Stimulated activated effector memory CD8-positive, alpha-beta T cell treated with anti-CD3 and anti-CD28 coated beads, Interleukin-12 subunit alpha, Interleukin-12 subunit beta, amount 100 ng/mL, for 72 hours (primary cell): Measurements from ENCODE around the gene STEAP3.

Experiments used
- ATAC-seq: fragments of 150-1000 bp; cut with Tn5 transposase; 2 replicates; pipeline ENCODE4 v1.10.0; 2021
- DNase-seq, 2 donors: peaks; one replicate each; pipeline ENCODE4 v3.0.0; 2021 to 2022; ENCODE audit warnings: low spot score in 2 of 2
- H3K27ac Mint-ChIP-seq: one replicate; pipeline ENCODE4 v1.8.0; 2022; ENCODE audit warnings: mild to moderate bottlenecking, mixed read lengths
- H3K36me3 Mint-ChIP-seq: one replicate; pipeline ENCODE4 v1.8.0; 2022; ENCODE audit warnings: mild to moderate bottlenecking, mixed read lengths
- H3K4me1 Mint-ChIP-seq: one replicate; pipeline ENCODE4 v1.8.0; 2022; ENCODE audit warnings: mixed read lengths
- H3K4me3 Mint-ChIP-seq: one replicate; pipeline ENCODE4 v1.8.0; 2022; ENCODE audit warnings: mild to moderate bottlenecking, mixed read lengths
- H3K9me3 Mint-ChIP-seq: one replicate; pipeline ENCODE4 v1.8.0; 2022; ENCODE audit warnings: mixed read lengths

Gene STEAP3

DNA sequence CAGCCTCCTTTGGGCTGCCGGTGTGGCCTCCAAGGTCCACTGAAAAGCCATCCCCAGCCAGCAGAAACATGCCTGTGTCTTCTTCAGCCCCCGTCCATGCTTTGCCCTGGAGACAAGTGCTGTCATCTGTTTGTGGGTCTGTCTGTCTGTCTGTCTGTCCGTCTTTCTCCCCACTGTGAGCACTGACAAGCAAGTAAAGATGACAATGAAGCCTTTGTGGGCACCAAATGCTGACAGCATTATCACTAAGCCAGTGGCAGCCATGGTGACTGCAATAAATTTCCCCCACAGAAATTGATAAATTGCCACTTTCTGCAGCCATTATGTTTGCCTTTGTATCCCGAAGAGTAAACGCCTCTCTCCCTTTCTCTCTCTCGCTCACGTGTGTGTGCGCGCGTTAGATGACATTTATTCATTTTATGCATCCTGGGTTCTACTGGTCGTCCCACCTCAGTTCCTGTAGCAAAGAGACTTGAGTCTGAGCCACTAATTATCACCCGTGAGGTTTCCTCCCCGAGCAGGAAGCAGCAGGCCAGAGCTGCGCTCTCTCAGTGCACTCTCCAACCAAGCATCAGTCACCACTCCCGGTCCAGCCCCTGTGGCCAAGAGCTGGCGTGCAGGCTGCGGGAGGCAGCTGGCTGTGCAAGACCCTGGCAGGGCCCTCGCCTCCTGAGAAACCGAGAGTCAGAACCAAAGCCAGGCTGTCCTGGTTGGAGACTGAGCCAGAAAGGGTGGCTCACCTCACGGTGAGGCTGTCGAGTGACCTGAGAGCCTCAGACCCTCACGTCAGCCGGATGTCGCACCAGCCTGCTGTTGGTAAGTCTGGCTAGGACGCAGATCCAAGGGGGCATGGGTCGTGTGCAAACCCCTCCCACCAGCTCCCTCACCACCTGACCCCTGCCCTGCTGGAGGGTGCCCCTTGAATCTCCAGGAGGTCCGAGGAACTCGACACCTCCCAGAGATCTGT is 6.9 kb downstream of the STEAP3 start:
- Mint-ChIP-seq H3K27ac (no peak overlapping the region), H3K36me3 (no peaks in the 10 kb centered on the region), H3K4me1 (no peaks in the 10 kb centered on the region), H3K9me3 (no peaks in the 10 kb centered on the region), H3K4me3 (no peak overlapping the region)
- DNase-seq, result no peak
- ATAC-seq, result no peak

- H3K9me3 Mint-ChIP-seq, result no peaks in the 10 kb centered on the region
- ATAC-seq, result no peak
Observed at GRCh38 chr2:119231975-119232665, 8.5 kb downstream of the STEAP3 start.

DNA sequence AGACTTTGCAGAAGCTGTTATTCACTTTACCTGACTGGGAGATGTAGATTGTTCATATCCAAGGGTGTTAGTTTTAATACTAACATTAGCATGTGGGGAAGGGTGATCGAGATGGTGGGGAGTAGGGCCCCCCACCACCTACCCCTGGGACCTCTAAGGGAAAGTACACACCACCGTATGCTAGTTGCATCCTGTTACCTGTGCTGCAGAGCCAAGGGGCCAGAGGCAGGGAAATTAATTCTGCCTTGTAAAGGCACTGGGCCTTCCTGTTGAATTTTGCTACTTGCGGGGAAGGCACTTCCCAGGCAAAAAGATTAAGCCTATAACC is 9.0 kb downstream of the STEAP3 start:
- Mint-ChIP-seq H3K4me1 (peaks cover 6% of the 10 kb centered on the region), H3K4me3 (no peak overlapping the region), H3K36me3 (no peaks in the 10 kb centered on the region), H3K9me3 (no peaks in the 10 kb centered on the region), H3K27ac (no peak overlapping the region)
- ATAC-seq (no peak), DNase-seq (no peak)

More at GRCh38 chr2:119231975-119232665, 8.5 kb downstream of the STEAP3 start:
- no peak for DNase-seq
- H3K4me1 Mint-ChIP-seq, result peaks cover 3% of the 10 kb centered on the region
- H3K36me3 Mint-ChIP-seq, result no peaks in the 10 kb centered on the region
- no peak overlapping the region for H3K27ac Mint-ChIP-seq
- H3K4me3 Mint-ChIP-seq, result no peak overlapping the region

DNA sequence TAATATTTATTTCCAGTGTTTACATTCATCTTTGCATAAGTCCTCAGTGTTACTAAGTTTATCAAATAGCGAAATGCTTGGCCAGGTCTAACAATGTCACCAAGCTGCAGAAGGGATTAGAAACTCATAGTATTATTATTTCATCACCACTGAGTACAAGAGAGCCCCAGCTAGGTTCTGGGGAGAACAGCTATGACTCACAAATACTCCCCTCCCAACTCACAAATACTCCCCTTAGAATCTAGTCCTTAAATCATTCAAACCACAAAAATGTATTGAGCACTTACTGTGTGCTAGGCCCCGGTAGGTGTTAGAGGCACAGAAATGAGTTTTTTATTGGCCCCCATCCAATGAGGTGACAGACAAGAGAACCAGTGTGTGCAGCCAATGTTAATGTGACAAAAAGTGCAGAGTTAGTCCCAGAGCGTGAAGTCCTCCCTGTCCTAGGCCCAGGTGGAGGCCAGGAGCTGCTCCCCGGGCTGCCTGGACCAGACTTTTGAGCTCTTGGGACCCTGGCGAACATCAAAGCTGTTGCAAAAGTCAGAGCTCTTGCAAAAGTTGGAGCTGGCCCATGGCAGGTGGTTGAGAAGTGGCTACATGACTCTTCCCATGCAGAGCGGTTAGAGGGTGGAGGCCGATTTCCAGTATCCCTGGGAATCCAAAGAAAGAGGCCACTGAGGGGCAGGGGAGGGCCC is 9.8 kb downstream of the STEAP3 start:
- H3K36me3 Mint-ChIP-seq, result no peaks in the 10 kb centered on the region
- DNase-seq (no peak), ATAC-seq (no peak)
- H3K9me3 Mint-ChIP-seq, result no peaks in the 10 kb centered on the region
- peaks cover 6% of the 10 kb centered on the region for H3K4me1 Mint-ChIP-seq
- no peak overlapping the region for H3K27ac Mint-ChIP-seq
- no peak overlapping the region for H3K4me3 Mint-ChIP-seq

GRCh38 chr2:119234021-119235019 is 10.7 kb downstream of the STEAP3 start:
- H3K9me3 Mint-ChIP-seq, result no peaks in the 10 kb centered on the region
- no peaks in the 10 kb centered on the region for H3K36me3 Mint-ChIP-seq
- no peak overlapping the region for H3K27ac Mint-ChIP-seq
- no peak for ATAC-seq
- peaks cover 6% of the 10 kb centered on the region for H3K4me1 Mint-ChIP-seq
- DNase-seq, result no peak
- no peak overlapping the region for H3K4me3 Mint-ChIP-seq

- ATAC-seq, result no peak
- no peaks in the 10 kb centered on the region for H3K9me3 Mint-ChIP-seq
- H3K4me1 Mint-ChIP-seq, result peaks cover 6% of the 10 kb centered on the region
- no peak for DNase-seq
- H3K4me3 Mint-ChIP-seq, result no peak overlapping the region
- no peaks in the 10 kb centered on the region for H3K36me3 Mint-ChIP-seq
- H3K27ac Mint-ChIP-seq, result no peak overlapping the region
Observed at GRCh38 chr2:119236796-119237195, 13.2 kb downstream of the STEAP3 start.

GRCh38 chr2:119240311-119241204 is 16.9 kb downstream of the STEAP3 start:
- Mint-ChIP-seq H3K4me3 (no peak overlapping the region), H3K27ac (no peak overlapping the region), H3K4me1 (peaks cover 6% of the 10 kb centered on the region), H3K9me3 (no peaks in the 10 kb centered on the region), H3K36me3 (no peaks in the 10 kb centered on the region)
- DNase-seq, result no peak
- no peak for ATAC-seq

DNA sequence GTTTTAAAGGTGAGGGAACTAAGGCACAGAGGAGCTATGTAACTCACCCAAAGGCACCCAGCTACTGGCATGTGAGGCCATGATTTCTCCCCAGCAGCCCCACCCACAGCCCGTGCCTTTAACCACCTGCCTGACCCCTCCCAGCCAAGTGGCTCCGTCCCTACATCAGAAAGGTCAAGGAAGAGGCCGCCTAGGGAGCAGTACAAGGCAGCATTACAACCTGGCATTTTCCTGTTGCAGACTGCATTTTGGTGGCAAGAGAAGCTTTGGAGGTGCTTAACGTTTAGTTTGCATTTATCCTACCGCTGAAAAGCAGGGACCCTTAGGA is 17.5 kb downstream of the STEAP3 start:
- no peak overlapping the region for H3K27ac Mint-ChIP-seq
- ATAC-seq, result no peak
- no peak for DNase-seq
- no peaks in the 10 kb centered on the region for H3K36me3 Mint-ChIP-seq
- H3K4me3 Mint-ChIP-seq, result no peak overlapping the region
- no peaks in the 10 kb centered on the region for H3K9me3 Mint-ChIP-seq
- H3K4me1 Mint-ChIP-seq, result peaks cover 6% of the 10 kb centered on the region

GRCh38 chr2:119242276-119243119 is 18.9 kb downstream of the STEAP3 start:
- no peaks in the 10 kb centered on the region for H3K36me3 Mint-ChIP-seq
- no peak for DNase-seq
- H3K4me1 Mint-ChIP-seq, result no peaks in the 10 kb centered on the region
- H3K9me3 Mint-ChIP-seq, result no peaks in the 10 kb centered on the region
- H3K4me3 Mint-ChIP-seq, result no peak overlapping the region
- no peak overlapping the region for H3K27ac Mint-ChIP-seq
- no peak for ATAC-seq

GRCh38 chr2:119243621-119244020 is 20.0 kb downstream of the STEAP3 start:
- ATAC-seq (no peak), DNase-seq (no peak)
- H3K27ac Mint-ChIP-seq, result no peak overlapping the region
- H3K4me1 Mint-ChIP-seq, result no peaks in the 10 kb centered on the region
- H3K9me3 Mint-ChIP-seq, result no peaks in the 10 kb centered on the region
- no peaks in the 10 kb centered on the region for H3K36me3 Mint-ChIP-seq
- H3K4me3 Mint-ChIP-seq, result no peak overlapping the region

GRCh38 chr2:119245076-119245840 is 21.6 kb downstream of the STEAP3 start:
- H3K27ac Mint-ChIP-seq, result no peak overlapping the region

DNA sequence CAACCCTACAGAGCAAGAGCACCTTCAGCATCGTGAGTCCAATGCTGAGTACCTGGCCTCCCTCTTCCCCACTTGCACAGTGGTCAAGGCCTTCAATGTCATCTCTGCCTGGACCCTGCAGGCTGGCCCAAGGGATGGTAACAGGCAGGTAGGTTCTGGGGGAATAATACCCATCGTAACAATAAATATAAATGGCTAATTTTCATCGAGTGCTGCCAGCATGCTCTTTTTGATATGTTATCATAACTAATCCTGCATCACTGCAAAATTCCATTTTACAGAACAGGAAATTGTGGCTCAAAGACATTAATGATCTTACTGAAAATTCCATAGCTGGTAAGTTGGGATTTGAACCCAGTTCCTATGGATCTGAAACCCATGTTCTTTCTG is 22.2 kb downstream of the STEAP3 start:
- Mint-ChIP-seq H3K4me3 (no peak overlapping the region), H3K4me1 (no peaks in the 10 kb centered on the region), H3K9me3 (no peaks in the 10 kb centered on the region), H3K36me3 (no peaks in the 10 kb centered on the region), H3K27ac (no peak overlapping the region)
- no peak for DNase-seq
- ATAC-seq, result no peak

More at GRCh38 chr2:119245076-119245840, 21.6 kb downstream of the STEAP3 start:
- H3K9me3 Mint-ChIP-seq, result no peaks in the 10 kb centered on the region
- no peak overlapping the region for H3K4me3 Mint-ChIP-seq
- no peak for DNase-seq
- no peaks in the 10 kb centered on the region for H3K36me3 Mint-ChIP-seq
- no peak for ATAC-seq
- no peaks in the 10 kb centered on the region for H3K4me1 Mint-ChIP-seq
